Lower lobe of right lung (tissue), 2 donors: ENCODE measurements around the gene MBNL3. TPM values are rescaled to one million over a fixed set of nuclear protein-coding genes. Genes with fewer than 3 reads are reported as not detected.

Experiments
- ATAC-seq, 2 donors: fragments of 200-7000 bp; cut with Tn5 transposase; one replicate each; pipeline ENCODE4 v1.9.1; 2020 to 2022; ENCODE audit warnings: mild to moderate bottlenecking in 2 of 2, moderate library complexity in 2 of 2
- DNase-seq: peaks from one replicate; pipeline ENCODE4 v3.0.0-alpha.2; 2020
- H3K27ac ChIP-seq: fragments of 200-600 bp; one replicate; pipeline ENCODE4 v1.8.0; 2022
- H3K27me3 ChIP-seq: fragments of 200-600 bp; one replicate; pipeline ENCODE4 v1.8.0; 2022; ENCODE audit warnings: low read depth
- H3K36me3 ChIP-seq: fragments of 200-600 bp; one replicate; pipeline ENCODE4 v1.8.0; 2022; ENCODE audit warnings: mild to moderate bottlenecking
- H3K4me1 ChIP-seq: fragments of 200-600 bp; one replicate; pipeline ENCODE4 v1.8.0; 2022
- H3K4me3 ChIP-seq: fragments of 200-600 bp; one replicate; pipeline ENCODE4 v1.8.0; 2022; ENCODE audit warnings: mild to moderate bottlenecking
- H3K9me3 ChIP-seq: fragments of 200-600 bp; one replicate; pipeline ENCODE4 v1.8.0; 2022
- CTCF ChIP-seq: fragments of 200-600 bp; IDR thresholded peaks from one replicate; pipeline ENCODE4 v1.8.0; 2022; ENCODE audit warnings: antibody characterized with exemption, mild to moderate bottlenecking
- intact Hi-C: fragments of 100-400 bp; cut with DNase I; formaldehyde crosslinking; loops from one replicate; pipeline ENCODE4 v1.11.0; 2022
- total RNA-seq: library from RNA; stranded (reverse); fragmentation: NEBNext Ultra II Directional; extraction: Animal tissue kit (Norgen Biotek cat#: 25700); gene quantifications from one replicate; pipeline ENCODE4 v1.2.1, GENCODE V29; 2021
- donor health status: DM: no; HTN: yes; CAD: no; lungs with severe emphysema.

The MBNL3 gene
- total RNA-seq, 1 donor from 2014 or later = 24.3 TPM

GRCh38 chrX:132520213-132520612 lies 31.4 kb upstream of the MBNL3 start:
- no peak for TF ChIP-seq CTCF
- H3K36me3 ChIP-seq = no peaks in the 10 kb centered on the region
- no peak for ATAC-seq

GRCh38 chrX:132518401-132518800 lies 29.6 kb upstream of the MBNL3 start:
- no peak overlapping the region for H3K27ac ChIP-seq
- TF ChIP-seq CTCF = no peak
- no peaks in the 10 kb centered on the region for H3K9me3 ChIP-seq
- no peak overlapping the region for H3K4me3 ChIP-seq
- no peaks in the 10 kb centered on the region for H3K36me3 ChIP-seq
- ATAC-seq = no peak
- H3K27me3 ChIP-seq = no peaks in the 10 kb centered on the region
- intact Hi-C loops = no loop called here
- DNase-seq = no peak
- H3K4me1 ChIP-seq = no peaks in the 10 kb centered on the region

More at GRCh38 chrX:132520213-132520612, 31.4 kb upstream of the MBNL3 start:
- Histone ChIP-seq H3K4me1 (no peaks in the 10 kb centered on the region), H3K9me3 (no peaks in the 10 kb centered on the region), H3K27me3 (no peaks in the 10 kb centered on the region), H3K27ac (no peak overlapping the region), H3K4me3 (no peak overlapping the region)
- intact Hi-C loops = no loop called here
- no peak for DNase-seq

GRCh38 chrX:132508834-132509233 lies 20.0 kb upstream of the MBNL3 start:
- Histone ChIP-seq H3K27ac (no peak overlapping the region), H3K36me3 (no peaks in the 10 kb centered on the region), H3K9me3 (no peaks in the 10 kb centered on the region), H3K27me3 (no peaks in the 10 kb centered on the region), H3K4me3 (no peak overlapping the region), H3K4me1 (no peaks in the 10 kb centered on the region)
- DNase-seq (no peak), ATAC-seq (no peak)
- TF ChIP-seq CTCF = no peak
- intact Hi-C loops = no loop called here

- DNase-seq (no peak), ATAC-seq (no peak)
- Histone ChIP-seq H3K27me3 (no peaks in the 10 kb centered on the region), H3K27ac (no peak overlapping the region), H3K36me3 (no peaks in the 10 kb centered on the region), H3K4me1 (no peaks in the 10 kb centered on the region), H3K4me3 (no peak overlapping the region), H3K9me3 (no peaks in the 10 kb centered on the region)
- no peak for TF ChIP-seq CTCF
- intact Hi-C loops = no loop called here
Measured at GRCh38 chrX:132505116-132505515, 16.3 kb upstream of the MBNL3 start.

GRCh38 chrX:132504417-132504816 lies 15.6 kb upstream of the MBNL3 start:
- H3K27me3 ChIP-seq = no peaks in the 10 kb centered on the region
- no peaks in the 10 kb centered on the region for H3K9me3 ChIP-seq
- ATAC-seq = no peak
- intact Hi-C loops = no loop called here
- DNase-seq = no peak
- no peak for TF ChIP-seq CTCF
- H3K27ac ChIP-seq = no peak overlapping the region
- H3K36me3 ChIP-seq = no peaks in the 10 kb centered on the region
- no peaks in the 10 kb centered on the region for H3K4me1 ChIP-seq
- no peak overlapping the region for H3K4me3 ChIP-seq

GRCh38 chrX:132501606-132502005 lies 12.8 kb upstream of the MBNL3 start:
- no peak for ATAC-seq
- no peaks in the 10 kb centered on the region for H3K27me3 ChIP-seq
- no peak overlapping the region for H3K27ac ChIP-seq
- no peaks in the 10 kb centered on the region for H3K9me3 ChIP-seq
- intact Hi-C loops = no loop called here
- no peaks in the 10 kb centered on the region for H3K4me1 ChIP-seq
- H3K4me3 ChIP-seq = no peak overlapping the region
- TF ChIP-seq CTCF = no peak
- DNase-seq = no peak
- H3K36me3 ChIP-seq = no peaks in the 10 kb centered on the region
